Lower leg skin (tissue), 3 donors: ENCODE data around the gene HERPUD1.
"Not testable (repeated sequence)": the region's sequence is repeated elsewhere in the genome, so short reads cannot be mapped to it uniquely, and the experiment has no call there.

Source experiments
- POLR2A ChIP-seq, 2 donors: fragments of 450-650 bp; IDR thresholded peaks; one replicate each; pipeline ENCODE4 v1.6.1; 2016 to 2017; ENCODE audit warnings: antibody characterized with exemption in 2 of 2, mild to moderate bottlenecking in 1 of 2, moderate library complexity in 1 of 2
- TF ChIP-seq, protein P1 (sequence below), 3 donors: fragments of 450-650 bp; IDR thresholded peaks; one replicate each; pipeline ENCODE4 v1.5.1; 2016; ENCODE audit warnings: antibody characterized with exemption in 3 of 3, mild to moderate bottlenecking in 3 of 3, moderate library complexity in 2 of 3

DNA sequence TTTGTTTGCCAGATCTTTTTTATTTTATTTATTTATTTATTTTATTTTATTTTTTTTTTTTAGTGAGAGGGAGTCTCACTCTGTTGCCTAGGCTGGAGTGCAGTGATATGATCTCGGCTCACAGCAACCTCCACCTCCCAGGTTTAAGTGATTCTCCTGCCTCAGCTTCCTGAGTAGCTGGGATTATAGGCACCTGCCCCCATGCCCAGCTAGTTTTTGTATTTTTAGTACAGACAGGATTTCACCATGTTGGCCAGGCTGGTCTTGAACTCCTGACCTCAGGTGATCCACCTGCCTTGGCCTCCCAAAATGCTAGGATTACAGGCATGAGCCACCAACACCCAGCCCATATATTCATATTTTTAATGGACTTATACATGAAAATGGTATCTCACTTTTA, 60.5 kb downstream of the HERPUD1 start:
- TF ChIP-seq POLR2A (IDR thresholded peaks at IDR 0.05): not testable (repeated sequence)
- TF ChIP-seq, protein P1, sequence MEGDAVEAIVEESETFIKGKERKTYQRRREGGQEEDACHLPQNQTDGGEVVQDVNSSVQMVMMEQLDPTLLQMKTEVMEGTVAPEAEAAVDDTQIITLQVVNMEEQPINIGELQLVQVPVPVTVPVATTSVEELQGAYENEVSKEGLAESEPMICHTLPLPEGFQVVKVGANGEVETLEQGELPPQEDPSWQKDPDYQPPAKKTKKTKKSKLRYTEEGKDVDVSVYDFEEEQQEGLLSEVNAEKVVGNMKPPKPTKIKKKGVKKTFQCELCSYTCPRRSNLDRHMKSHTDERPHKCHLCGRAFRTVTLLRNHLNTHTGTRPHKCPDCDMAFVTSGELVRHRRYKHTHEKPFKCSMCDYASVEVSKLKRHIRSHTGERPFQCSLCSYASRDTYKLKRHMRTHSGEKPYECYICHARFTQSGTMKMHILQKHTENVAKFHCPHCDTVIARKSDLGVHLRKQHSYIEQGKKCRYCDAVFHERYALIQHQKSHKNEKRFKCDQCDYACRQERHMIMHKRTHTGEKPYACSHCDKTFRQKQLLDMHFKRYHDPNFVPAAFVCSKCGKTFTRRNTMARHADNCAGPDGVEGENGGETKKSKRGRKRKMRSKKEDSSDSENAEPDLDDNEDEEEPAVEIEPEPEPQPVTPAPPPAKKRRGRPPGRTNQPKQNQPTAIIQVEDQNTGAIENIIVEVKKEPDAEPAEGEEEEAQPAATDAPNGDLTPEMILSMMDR (IDR thresholded peaks at IDR 0.05): not testable (repeated sequence)
